Progenitor cell of endocrine pancreas (in vitro differentiated cells): Measurements from ENCODE around the gene P4HA3. TPM values are rescaled to one million over a fixed set of nuclear protein-coding genes. Genes with fewer than 3 reads are reported as not detected.

Experiments
- DNase-seq: peaks from one replicate; pipeline ENCODE4 v3.0.0; 2021; ENCODE audit warnings: low spot score; ENCODE audit not compliant: unreplicated experiment
- H3K27ac Mint-ChIP-seq: 2 replicates; pipeline ENCODE4 v1.8.0; 2021; ENCODE audit warnings: mild to moderate bottlenecking, moderate library complexity, mixed read lengths
- H3K27me3 Mint-ChIP-seq: 2 replicates; pipeline ENCODE4 v1.8.0; 2021; ENCODE audit warnings: mixed read lengths
- H3K36me3 Mint-ChIP-seq: 2 replicates; pipeline ENCODE4 v1.8.0; 2022; ENCODE audit warnings: mixed read lengths; ENCODE audit not compliant: insufficient read depth
- H3K4me1 Mint-ChIP-seq: 2 replicates; pipeline ENCODE4 v1.8.0; 2021; ENCODE audit warnings: low read depth, mixed read lengths
- H3K4me3 Mint-ChIP-seq: 2 replicates; pipeline ENCODE4 v1.8.0; 2021; ENCODE audit warnings: low read depth, mild to moderate bottlenecking, moderate library complexity, mixed read lengths
- H3K9me3 Mint-ChIP-seq: 2 replicates; pipeline ENCODE4 v1.8.0; 2021; ENCODE audit warnings: low read depth, mixed read lengths
- CTCF ChIP-seq: fragments of 200-600 bp; sonication (generic); IDR thresholded peaks from one replicate; pipeline ENCODE4 v1.5.0; 2021; ENCODE audit warnings: antibody characterized with exemption, mild to moderate bottlenecking; ENCODE audit not compliant: unreplicated experiment
- total RNA-seq: library from RNA; stranded (reverse); gene quantifications from 2 replicates; pipeline ENCODE4 v1.2.1, GENCODE V29; 2021

The P4HA3 gene
- total RNA-seq, 1 donor from 2014 or later: 0.17 TPM

- no peak for TF ChIP-seq CTCF
- DNase-seq: no peak
- Mint-ChIP-seq H3K27ac (no peak overlapping the region), H3K4me1 (no peaks in the 10 kb centered on the region), H3K4me3 (no peak overlapping the region), H3K36me3 (no peaks in the 10 kb centered on the region), H3K9me3 (no peaks in the 10 kb centered on the region), H3K27me3 (peaks cover 23% of the 10 kb centered on the region)
These were observed 42.2 kb downstream of the P4HA3 start for GRCh38 chr11:74269161-74269811.

GRCh38 chr11:74268456-74268855, 43.0 kb downstream of the P4HA3 start:
- Mint-ChIP-seq H3K27me3 (peaks cover 23% of the 10 kb centered on the region), H3K9me3 (no peaks in the 10 kb centered on the region)

GRCh38 chr11:74267014-74267413, 44.4 kb downstream of the P4HA3 start:
- no peak for DNase-seq
- no peak for TF ChIP-seq CTCF

More at GRCh38 chr11:74268456-74268855, 43.0 kb downstream of the P4HA3 start:
- Mint-ChIP-seq H3K36me3 (no peaks in the 10 kb centered on the region), H3K27ac (no peak overlapping the region), H3K4me3 (no peak overlapping the region), H3K4me1 (no peaks in the 10 kb centered on the region)
- DNase-seq: no peak
- TF ChIP-seq CTCF: no peak

GRCh38 chr11:74265256-74265655, 46.2 kb downstream of the P4HA3 start:
- no peak for DNase-seq
- Mint-ChIP-seq H3K4me3 (no peak overlapping the region), H3K36me3 (no peaks in the 10 kb centered on the region), H3K4me1 (no peaks in the 10 kb centered on the region), H3K27me3 (peaks cover 23% of the 10 kb centered on the region), H3K9me3 (no peaks in the 10 kb centered on the region), H3K27ac (no peak overlapping the region)
- no peak for TF ChIP-seq CTCF

More at GRCh38 chr11:74267014-74267413, 44.4 kb downstream of the P4HA3 start:
- H3K4me1 Mint-ChIP-seq: no peaks in the 10 kb centered on the region
- H3K4me3 Mint-ChIP-seq: no peak overlapping the region
- H3K27ac Mint-ChIP-seq: no peak overlapping the region
- H3K9me3 Mint-ChIP-seq: no peaks in the 10 kb centered on the region
- H3K36me3 Mint-ChIP-seq: no peaks in the 10 kb centered on the region
- H3K27me3 Mint-ChIP-seq: peaks cover 23% of the 10 kb centered on the region

GRCh38 chr11:74262725-74263124, 48.7 kb downstream of the P4HA3 start:
- Mint-ChIP-seq H3K27ac (no peak overlapping the region), H3K4me3 (no peak overlapping the region), H3K27me3 (peaks cover 6% of the 10 kb centered on the region), H3K4me1 (no peaks in the 10 kb centered on the region), H3K36me3 (no peaks in the 10 kb centered on the region), H3K9me3 (no peaks in the 10 kb centered on the region)
- DNase-seq: no peak
- no peak for TF ChIP-seq CTCF
